Ectodermal cell (in vitro differentiated cells): Measurements from ENCODE around the gene NINJ2.
A peak's percentile ranks its signal among the peaks of the same experiment; 100 is the strongest.

ENCODE experiments used
- H3K27ac ChIP-seq: 2 replicates; pipeline ENCODE4 v1.7.0; 2013; ENCODE audit warnings: mild to moderate bottlenecking, low read depth, low read length; ENCODE audit not compliant: insufficient read depth, poor library complexity, severe bottlenecking
- H3K27me3 ChIP-seq: 2 replicates; pipeline ENCODE4 v1.7.0; 2013; ENCODE audit warnings: mild to moderate bottlenecking, low read length; ENCODE audit not compliant: insufficient read depth, control insufficient read depth, poor library complexity, severe bottlenecking
- H3K36me3 ChIP-seq: one replicate; pipeline ENCODE4 v1.7.0; 2013; ENCODE audit warnings: low read length; ENCODE audit not compliant: control insufficient read depth, insufficient read depth
- H3K4me1 ChIP-seq: one replicate; pipeline ENCODE4 v1.7.0; 2013; ENCODE audit warnings: low read length; ENCODE audit not compliant: control insufficient read depth, insufficient read depth
- H3K4me3 ChIP-seq: 2 replicates; pipeline ENCODE4 v1.7.0; 2013; ENCODE audit warnings: low read depth, low read length, control low read depth; ENCODE audit not compliant: insufficient read depth
- H3K9me3 ChIP-seq: 2 replicates; pipeline ENCODE4 v1.7.0; 2013; ENCODE audit warnings: mild to moderate bottlenecking, low read length, moderate library complexity; ENCODE audit not compliant: control insufficient read depth
- WGBS, 2 experiments: methylation state at CpG; one replicate each; pipeline ENCODE4 v1.1.7; 2013; ENCODE audit warnings: missing lambda C conversion rate in 2 of 2; 5-methylcytosine and 5-hydroxymethylcytosine counted together

NINJ2 gene

DNA sequence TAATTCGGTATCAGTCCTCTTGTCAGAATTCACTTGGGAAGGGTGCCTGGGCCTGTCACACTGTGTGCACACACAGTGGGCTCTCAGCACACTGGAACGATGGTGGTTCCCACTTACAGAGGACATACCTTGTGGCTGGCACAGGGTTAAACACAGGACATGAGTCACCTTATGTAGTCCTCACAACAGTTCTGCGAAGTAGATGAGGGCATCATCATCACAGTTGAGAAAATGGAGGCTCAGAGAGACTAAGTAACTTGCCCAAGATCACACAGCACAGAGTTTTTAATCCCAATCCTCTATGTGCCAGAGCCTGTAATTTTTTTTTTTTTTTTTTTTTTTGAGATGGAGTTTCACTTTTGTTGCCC is 90.7 kb downstream of the NINJ2 start:
- no peak overlapping the region for H3K27ac ChIP-seq
- H3K4me3 ChIP-seq: no peak overlapping the region
- 93 to 94% methylated on average over 3 of the region's 3 CpGs for WGBS, 2 experiments
- H3K9me3 ChIP-seq: no peaks in the 10 kb centered on the region
- H3K36me3 ChIP-seq: no peaks in the 10 kb centered on the region
- H3K27me3 ChIP-seq: peaks cover 8% of the 10 kb centered on the region
- peaks cover 14% of the 10 kb centered on the region for H3K4me1 ChIP-seq

DNA sequence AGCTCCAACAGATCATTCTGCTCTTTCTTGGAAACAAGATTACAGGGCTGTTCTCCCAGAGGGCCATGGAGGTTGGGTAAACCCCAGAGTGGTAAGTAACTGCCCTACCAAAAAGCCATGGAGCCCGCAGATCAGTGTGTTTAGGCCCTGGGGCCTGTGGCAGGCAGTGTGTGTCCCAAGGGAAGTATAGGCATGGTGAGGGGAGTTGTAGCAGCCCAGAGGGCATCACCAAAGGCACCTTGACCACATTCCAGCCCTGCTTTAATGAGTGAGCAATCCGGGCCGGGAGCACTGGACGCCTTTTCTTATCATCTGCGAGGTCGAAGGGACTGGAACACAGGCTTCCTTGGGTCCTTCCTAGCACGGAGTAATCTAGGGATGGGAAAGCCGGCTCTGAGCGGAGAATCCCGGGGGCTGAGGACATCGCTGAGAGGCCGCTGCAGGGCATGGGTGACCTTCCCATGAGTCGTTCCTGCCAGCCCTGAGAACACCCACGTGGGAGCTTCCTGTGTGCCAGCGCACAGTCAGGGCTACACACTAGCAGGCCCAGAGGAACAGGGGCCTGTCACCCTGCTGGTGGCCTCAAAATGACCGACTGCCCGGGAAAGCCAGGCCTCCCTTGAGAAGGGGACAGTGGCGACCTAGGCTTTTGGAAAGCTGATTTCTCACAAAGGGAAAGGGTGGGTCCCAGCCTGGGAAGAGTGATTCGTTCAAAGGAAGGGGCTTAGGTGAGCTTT is 91.3 kb downstream of the NINJ2 start:
- WGBS, 2 experiments: 84 to 86% methylated on average over 19 of the region's 19 CpGs
- peaks cover 8% of the 10 kb centered on the region for H3K27me3 ChIP-seq
- no peaks in the 10 kb centered on the region for H3K9me3 ChIP-seq
- no peaks in the 10 kb centered on the region for H3K36me3 ChIP-seq
- H3K27ac ChIP-seq: no peak overlapping the region
- no peak overlapping the region for H3K4me3 ChIP-seq
- peaks cover 14% of the 10 kb centered on the region for H3K4me1 ChIP-seq

- Histone ChIP-seq H3K27me3 (peaks cover 8% of the 10 kb centered on the region), H3K27ac (no peak overlapping the region), H3K9me3 (no peaks in the 10 kb centered on the region), H3K4me3 (peak overlapping the region; percentile 50), H3K36me3 (no peaks in the 10 kb centered on the region), H3K4me1 (peaks cover 14% of the 10 kb centered on the region)
- WGBS, 2 experiments: 63 to 64% methylated on average over 22 of the region's 22 CpGs
These were observed 92.1 kb downstream of the NINJ2 start for GRCh38 chr12:570921-571794.

- Histone ChIP-seq H3K27me3 (peaks cover 8% of the 10 kb centered on the region), H3K27ac (no peak overlapping the region), H3K4me1 (peaks cover 14% of the 10 kb centered on the region), H3K4me3 (peak overlapping the region; percentile 50), H3K9me3 (no peaks in the 10 kb centered on the region), H3K36me3 (no peaks in the 10 kb centered on the region)
- 1% methylated on average over 22 of the region's 22 CpGs for WGBS, 2 experiments
These were observed 92.8 kb downstream of the NINJ2 start for GRCh38 chr12:570435-570920.

- Histone ChIP-seq H3K27ac (no peak overlapping the region), H3K4me3 (peak overlapping the region; percentile 50), H3K4me1 (peaks cover 14% of the 10 kb centered on the region), H3K9me3 (no peaks in the 10 kb centered on the region), H3K36me3 (no peaks in the 10 kb centered on the region), H3K27me3 (peaks cover 8% of the 10 kb centered on the region)
- 1 to 2% methylated on average over 44 of the region's 44 CpGs for WGBS, 2 experiments
These were observed 93.3 kb downstream of the NINJ2 start for GRCh38 chr12:569803-570434.

DNA sequence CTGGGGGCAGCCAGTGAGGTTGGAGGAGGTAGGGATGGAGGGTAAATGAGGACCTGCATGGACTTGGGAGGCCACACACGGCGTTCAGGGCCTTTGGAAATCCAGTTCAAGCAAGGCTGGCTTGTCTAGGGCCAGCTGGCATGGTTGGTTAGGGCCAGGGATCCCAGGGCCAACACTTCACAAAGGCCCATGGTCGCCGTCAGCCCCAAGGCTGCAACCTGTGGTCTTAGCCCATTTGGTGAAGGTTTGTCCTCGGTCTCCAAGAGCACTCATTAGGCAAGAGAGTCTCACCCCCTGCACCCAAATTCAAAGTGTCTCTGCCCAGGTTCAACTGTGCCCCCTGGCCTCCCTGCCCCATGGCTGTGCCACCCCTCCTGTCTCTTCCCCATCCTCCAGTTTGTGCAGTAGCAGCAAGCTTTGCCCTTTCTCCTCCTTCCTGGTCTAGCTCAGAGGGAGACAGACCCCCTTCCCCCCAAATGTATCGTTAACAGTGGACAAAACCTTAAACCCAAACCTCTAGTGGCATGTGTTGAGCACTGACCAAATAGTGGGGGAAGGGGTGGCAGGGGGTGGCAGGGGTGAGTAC is 94.1 kb downstream of the NINJ2 start:
- Histone ChIP-seq H3K4me1 (peaks cover 14% of the 10 kb centered on the region), H3K27me3 (peaks cover 8% of the 10 kb centered on the region), H3K27ac (no peak overlapping the region), H3K9me3 (no peaks in the 10 kb centered on the region), H3K36me3 (no peaks in the 10 kb centered on the region), H3K4me3 (no peak overlapping the region)
- WGBS, 2 experiments: 82 to 83% methylated on average over 6 of the region's 6 CpGs

DNA sequence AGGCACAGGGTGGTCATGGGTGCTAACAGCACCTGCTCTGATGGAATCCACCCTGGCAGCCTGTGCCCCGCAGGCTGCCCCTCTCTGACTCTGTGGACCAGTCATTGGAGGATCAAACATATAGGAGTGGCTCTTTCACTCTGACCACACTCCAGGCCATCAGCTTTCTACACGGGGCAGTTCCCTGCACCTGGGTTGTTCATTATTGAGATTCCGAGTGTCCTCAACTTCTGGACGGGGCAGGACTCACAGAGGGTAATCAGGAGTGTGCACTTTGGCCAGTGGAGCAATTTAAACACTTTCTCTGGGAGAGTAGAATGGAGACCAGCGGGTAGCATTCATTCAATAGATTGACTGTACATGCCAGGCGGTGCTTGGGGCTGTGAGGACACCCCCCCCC is 94.8 kb downstream of the NINJ2 start:
- Histone ChIP-seq H3K9me3 (no peaks in the 10 kb centered on the region), H3K36me3 (no peaks in the 10 kb centered on the region), H3K27ac (no peak overlapping the region), H3K4me3 (no peak overlapping the region), H3K27me3 (peaks cover 8% of the 10 kb centered on the region), H3K4me1 (peaks cover 14% of the 10 kb centered on the region)
- WGBS, 2 experiments: 93 to 94% methylated on average over 6 of the region's 6 CpGs

- H3K9me3 ChIP-seq: no peaks in the 10 kb centered on the region
- WGBS, 2 experiments: 96% methylated on average over 21 of the region's 21 CpGs
- peaks cover 8% of the 10 kb centered on the region for H3K27me3 ChIP-seq
- no peak overlapping the region for H3K4me3 ChIP-seq
- no peak overlapping the region for H3K27ac ChIP-seq
- H3K4me1 ChIP-seq: peaks cover under 1% of the 10 kb centered on the region
- H3K36me3 ChIP-seq: no peaks in the 10 kb centered on the region
These were observed 97.6 kb downstream of the NINJ2 start for GRCh38 chr12:565589-566105.

- peaks cover 8% of the 10 kb centered on the region for H3K27me3 ChIP-seq
- WGBS, 2 experiments: 94 to 96% methylated on average over 8 of the region's 8 CpGs
These were observed 98.1 kb downstream of the NINJ2 start for GRCh38 chr12:565161-565560.

More at GRCh38 chr12:565161-565560, 98.1 kb downstream of the NINJ2 start:
- Histone ChIP-seq H3K4me3 (no peak overlapping the region), H3K9me3 (no peaks in the 10 kb centered on the region), H3K36me3 (no peaks in the 10 kb centered on the region), H3K27ac (no peak overlapping the region), H3K4me1 (no peaks in the 10 kb centered on the region)
